DLD1 (cell line): ENCODE results near the gene ALPG.
"Not testable (repeated sequence)": the region's sequence is repeated elsewhere in the genome, so short reads cannot be mapped to it uniquely, and the experiment has no call there.

ENCODE experiments used
- in situ Hi-C: cut with HindIII; loops from 2 replicates; pipeline ENCODE4 v1.10.0; 2017; ENCODE audit warnings: low sequenced_read_pairs

Gene ALPG

GRCh38 chr2:232376713-232377112 lies 29.9 kb upstream of the ALPG start:
- in situ Hi-C loops, result no loop called here

- in situ Hi-C loops, result no loop called here
Observed at GRCh38 chr2:232377319-232377718, 29.3 kb upstream of the ALPG start.

GRCh38 chr2:232377841-232378734 lies 28.6 kb upstream of the ALPG start:
- in situ Hi-C loops, result no loop called here

- in situ Hi-C loops, result not testable (repeated sequence)
Observed at GRCh38 chr2:232378735-232379151, 27.9 kb upstream of the ALPG start, which contains the start of gene ALPP. ALPP (plus strand) TSS chr2:232378751; CDS start chr2:232378803, 52 bp downstream.

GRCh38 chr2:232379610-232380590 lies 26.7 kb upstream of the ALPG start:
- in situ Hi-C loops, result not testable (repeated sequence)

GRCh38 chr2:232381204-232382031 lies 25.2 kb upstream of the ALPG start:
- in situ Hi-C loops, result not testable (repeated sequence)

GRCh38 chr2:232382331-232383225 lies 24.1 kb upstream of the ALPG start:
- in situ Hi-C loops, result no loop called here

- in situ Hi-C loops, result no loop called here
Observed at GRCh38 chr2:232384466-232384865, 22.2 kb upstream of the ALPG start.

GRCh38 chr2:232385058-232385457 lies 21.6 kb upstream of the ALPG start:
- in situ Hi-C loops, result not testable (repeated sequence)

- in situ Hi-C loops, result no loop called here
Observed at GRCh38 chr2:232385660-232386489, 20.8 kb upstream of the ALPG start.

GRCh38 chr2:232386490-232386739 lies 20.2 kb upstream of the ALPG start:
- in situ Hi-C loops, result no loop called here

GRCh38 chr2:232386740-232387450 lies 19.7 kb upstream of the ALPG start:
- in situ Hi-C loops, result no loop called here

GRCh38 chr2:232387451-232388171 lies 19.0 kb upstream of the ALPG start:
- in situ Hi-C loops, result no loop called here

- in situ Hi-C loops, result no loop called here
Observed at GRCh38 chr2:232388324-232388891, 18.2 kb upstream of the ALPG start.

- in situ Hi-C loops, result no loop called here
Observed at GRCh38 chr2:232389327-232389726, 17.3 kb upstream of the ALPG start.

- in situ Hi-C loops, result no loop called here
Observed at GRCh38 chr2:232390661-232391060, 16.0 kb upstream of the ALPG start.

GRCh38 chr2:232393556-232393955 lies 13.1 kb upstream of the ALPG start:
- in situ Hi-C loops, result no loop called here
